OCI-LY7 (cell line): ENCODE measurements around the gene SUFU.
"Not testable (repeated sequence)": the region's sequence is repeated elsewhere in the genome, so short reads cannot be mapped to it uniquely, and the experiment has no call there.

Experiments
- EZH2phosphoT487 ChIP-seq: fragments of 200-600 bp; sonication (generic); IDR thresholded peaks from 2 replicates; pipeline ENCODE4 v1.6.1; 2018; ENCODE audit warnings: low read depth, borderline replicate concordance, mild to moderate bottlenecking, mixed run types, antibody characterized with exemption, low read length, moderate library complexity, mixed read lengths
- TF ChIP-seq, protein P1 (sequence below): fragments of 200-600 bp; sonication (generic); conservative IDR thresholded peaks from 2 replicates; pipeline ENCODE4 v1.5.1; 2014; ENCODE audit warnings: mild to moderate bottlenecking, antibody characterized with exemption, low read length, moderate library complexity, mixed read lengths

DNA sequence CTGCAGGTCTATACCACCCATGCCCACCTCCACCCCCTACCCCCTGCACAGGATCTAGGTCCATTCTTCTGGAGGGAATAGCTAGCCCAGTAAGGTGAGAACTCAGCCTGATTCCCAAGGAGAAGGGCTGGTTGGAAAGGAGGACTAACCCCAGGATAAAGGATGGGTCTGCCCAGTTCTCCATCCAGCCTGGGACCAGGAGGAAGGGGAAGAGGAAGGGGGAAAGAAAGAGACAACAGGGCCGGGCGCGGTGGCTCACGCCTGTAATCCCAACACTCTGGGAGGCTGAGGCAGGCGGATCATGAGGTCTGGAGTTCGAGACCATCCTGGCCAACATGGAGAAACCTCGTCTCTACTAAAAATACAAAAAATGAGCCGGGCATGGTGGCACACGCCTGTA is 31.2 kb downstream of the SUFU start:
- TF ChIP-seq, protein P1, sequence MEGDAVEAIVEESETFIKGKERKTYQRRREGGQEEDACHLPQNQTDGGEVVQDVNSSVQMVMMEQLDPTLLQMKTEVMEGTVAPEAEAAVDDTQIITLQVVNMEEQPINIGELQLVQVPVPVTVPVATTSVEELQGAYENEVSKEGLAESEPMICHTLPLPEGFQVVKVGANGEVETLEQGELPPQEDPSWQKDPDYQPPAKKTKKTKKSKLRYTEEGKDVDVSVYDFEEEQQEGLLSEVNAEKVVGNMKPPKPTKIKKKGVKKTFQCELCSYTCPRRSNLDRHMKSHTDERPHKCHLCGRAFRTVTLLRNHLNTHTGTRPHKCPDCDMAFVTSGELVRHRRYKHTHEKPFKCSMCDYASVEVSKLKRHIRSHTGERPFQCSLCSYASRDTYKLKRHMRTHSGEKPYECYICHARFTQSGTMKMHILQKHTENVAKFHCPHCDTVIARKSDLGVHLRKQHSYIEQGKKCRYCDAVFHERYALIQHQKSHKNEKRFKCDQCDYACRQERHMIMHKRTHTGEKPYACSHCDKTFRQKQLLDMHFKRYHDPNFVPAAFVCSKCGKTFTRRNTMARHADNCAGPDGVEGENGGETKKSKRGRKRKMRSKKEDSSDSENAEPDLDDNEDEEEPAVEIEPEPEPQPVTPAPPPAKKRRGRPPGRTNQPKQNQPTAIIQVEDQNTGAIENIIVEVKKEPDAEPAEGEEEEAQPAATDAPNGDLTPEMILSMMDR = not testable (repeated sequence)
- TF ChIP-seq EZH2phosphoT487 = not testable (repeated sequence)
